Activated CD4-positive, alpha-beta T cell treated with anti-CD3 and anti-CD28 coated beads for 48 hours (primary cell): ENCODE results near the gene LIN7B.

Source experiments
- DNase-seq: peaks from one replicate; pipeline ENCODE4 v3.0.0-alpha.2; 2020

LIN7B gene

GRCh38 chr19:49097453-49098288 lies 16.5 kb upstream of the LIN7B start:
- peak; percentile 80 for DNase-seq

- no peak for DNase-seq
Measured at GRCh38 chr19:49098795-49099194, 15.4 kb upstream of the LIN7B start.

DNA sequence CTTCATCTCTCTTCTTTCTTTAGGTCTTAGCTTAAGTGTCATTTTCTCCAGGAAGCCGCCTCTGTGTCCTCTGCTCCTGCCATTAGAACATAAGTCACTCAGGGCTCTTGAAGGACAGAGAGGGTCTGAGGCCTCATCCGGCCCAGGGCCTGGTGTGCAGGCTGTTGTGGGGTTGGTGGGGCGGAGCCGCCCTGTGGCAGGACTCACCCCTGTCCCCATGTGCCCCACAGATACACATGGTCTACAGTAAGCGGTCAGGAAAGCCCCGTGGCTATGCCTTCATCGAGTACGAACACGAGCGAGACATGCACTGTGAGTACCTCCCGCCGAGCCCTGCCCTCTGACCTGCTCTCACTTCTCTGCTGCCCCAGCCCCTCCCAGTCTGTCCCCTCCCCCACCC lies 13.0 kb upstream of the LIN7B start:
- no peak for DNase-seq

DNA sequence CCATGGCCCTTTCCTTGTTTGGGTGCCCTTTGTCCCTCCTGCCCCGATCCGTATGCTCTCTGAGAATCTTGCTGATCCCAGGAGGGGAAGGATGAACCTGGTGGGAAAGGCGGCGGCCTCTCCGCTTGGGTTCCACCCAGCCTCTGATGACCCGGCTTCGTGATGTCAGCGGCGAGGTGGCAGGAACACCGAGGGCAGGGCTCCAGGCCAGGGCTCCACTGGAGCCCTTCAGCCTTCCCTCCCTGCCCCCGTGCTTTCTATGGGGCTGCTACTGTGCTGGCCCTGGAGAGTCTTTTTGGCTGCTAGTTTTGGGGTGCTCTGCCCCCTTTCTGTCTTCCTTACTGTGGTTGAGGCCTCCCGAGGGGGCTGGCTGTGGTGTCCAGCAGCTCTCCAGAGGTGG lies 11.9 kb upstream of the LIN7B start:
- no peak for DNase-seq

DNA sequence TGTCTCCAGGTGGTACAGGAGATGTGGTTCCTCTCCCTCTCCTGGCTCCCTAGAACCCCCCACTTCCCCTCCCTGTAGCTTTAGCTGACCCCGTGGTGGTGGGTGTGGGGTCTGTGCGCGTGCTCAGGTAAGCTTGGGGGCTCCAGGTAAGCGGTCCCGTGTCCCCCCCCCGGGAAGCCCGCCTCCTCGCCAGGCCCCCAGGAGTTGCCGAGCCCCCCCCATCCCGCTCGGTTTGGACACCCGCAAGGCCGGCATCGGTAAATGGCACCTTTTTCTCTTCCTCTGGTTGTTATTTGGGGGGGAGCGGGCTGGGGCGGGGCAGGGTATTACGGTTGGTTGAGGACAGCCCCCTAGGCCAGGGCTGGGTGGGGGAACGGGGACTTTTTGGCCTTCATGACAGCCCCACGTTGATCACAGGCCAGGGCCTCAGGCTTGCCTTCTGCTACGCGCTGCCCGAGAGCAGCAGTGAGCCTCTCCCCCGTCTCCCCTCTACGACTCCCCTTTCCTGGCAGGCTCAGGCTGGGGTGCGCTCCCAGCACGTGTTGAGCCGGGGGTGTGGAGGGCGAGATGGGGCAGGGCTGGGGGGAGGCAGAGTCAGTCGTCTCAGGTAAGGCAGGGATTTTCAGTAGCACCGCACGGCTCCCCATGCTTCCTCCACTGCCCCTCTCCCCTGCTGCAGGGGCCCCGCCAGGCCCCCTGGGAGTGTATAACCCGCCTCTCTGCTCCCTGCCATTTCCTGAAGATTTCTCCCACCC lies 10.7 kb upstream of the LIN7B start:
- DNase-seq = no peak

DNA sequence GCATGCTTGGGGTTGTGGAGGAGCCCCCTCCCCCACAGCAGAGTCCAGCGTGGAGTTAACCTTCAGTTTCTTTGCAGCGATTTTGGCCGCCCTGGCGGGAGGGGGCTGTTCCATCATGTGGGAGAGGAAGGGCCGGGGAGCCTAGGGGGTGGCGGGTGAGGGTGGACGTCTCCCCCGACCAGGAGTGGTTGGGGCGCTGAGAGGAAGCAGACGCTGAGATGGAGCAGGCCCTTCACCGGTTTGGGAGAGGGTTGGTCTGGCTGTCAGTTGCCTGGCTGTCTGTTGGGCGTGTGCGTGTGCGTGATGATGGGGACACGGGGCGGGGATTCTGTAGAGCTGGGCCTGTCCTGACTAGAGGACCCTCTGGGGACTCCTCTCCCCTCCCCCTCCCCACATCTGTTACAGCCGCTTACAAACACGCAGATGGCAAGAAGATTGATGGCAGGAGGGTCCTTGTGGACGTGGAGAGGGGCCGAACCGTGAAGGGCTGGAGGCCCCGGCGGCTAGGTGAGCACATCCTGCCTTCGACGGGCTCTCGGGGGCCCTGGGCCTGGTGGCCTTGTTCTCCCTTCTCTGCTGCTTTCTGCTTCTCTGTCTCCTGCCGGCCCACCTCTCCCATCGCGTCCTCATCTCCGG lies 9.8 kb upstream of the LIN7B start:
- DNase-seq = no peak

DNA sequence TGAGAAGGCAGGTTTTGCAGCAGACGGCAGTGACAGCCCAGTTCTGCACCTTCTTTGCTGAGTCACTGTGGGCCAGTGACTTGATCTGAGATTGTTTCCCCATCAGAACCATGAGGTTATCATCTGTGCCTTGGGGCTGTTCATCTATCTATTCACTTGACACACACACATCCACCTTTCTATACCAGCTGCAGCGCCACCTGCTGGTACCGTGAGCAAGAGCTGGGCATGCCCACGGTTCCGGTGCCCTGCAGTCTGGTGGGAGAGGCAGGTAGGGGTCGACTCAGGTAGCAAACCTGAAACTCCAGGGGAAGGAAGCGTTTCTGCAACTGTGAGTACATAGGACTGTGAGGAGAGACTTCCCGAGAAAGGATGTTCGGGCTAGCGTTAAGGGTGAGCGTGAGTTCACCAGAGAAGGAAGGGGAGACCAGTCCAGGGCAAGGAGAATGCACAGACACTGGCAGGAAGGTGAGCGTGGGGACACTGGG lies 7.5 kb upstream of the LIN7B start:
- DNase-seq = peak; percentile 81

DNA sequence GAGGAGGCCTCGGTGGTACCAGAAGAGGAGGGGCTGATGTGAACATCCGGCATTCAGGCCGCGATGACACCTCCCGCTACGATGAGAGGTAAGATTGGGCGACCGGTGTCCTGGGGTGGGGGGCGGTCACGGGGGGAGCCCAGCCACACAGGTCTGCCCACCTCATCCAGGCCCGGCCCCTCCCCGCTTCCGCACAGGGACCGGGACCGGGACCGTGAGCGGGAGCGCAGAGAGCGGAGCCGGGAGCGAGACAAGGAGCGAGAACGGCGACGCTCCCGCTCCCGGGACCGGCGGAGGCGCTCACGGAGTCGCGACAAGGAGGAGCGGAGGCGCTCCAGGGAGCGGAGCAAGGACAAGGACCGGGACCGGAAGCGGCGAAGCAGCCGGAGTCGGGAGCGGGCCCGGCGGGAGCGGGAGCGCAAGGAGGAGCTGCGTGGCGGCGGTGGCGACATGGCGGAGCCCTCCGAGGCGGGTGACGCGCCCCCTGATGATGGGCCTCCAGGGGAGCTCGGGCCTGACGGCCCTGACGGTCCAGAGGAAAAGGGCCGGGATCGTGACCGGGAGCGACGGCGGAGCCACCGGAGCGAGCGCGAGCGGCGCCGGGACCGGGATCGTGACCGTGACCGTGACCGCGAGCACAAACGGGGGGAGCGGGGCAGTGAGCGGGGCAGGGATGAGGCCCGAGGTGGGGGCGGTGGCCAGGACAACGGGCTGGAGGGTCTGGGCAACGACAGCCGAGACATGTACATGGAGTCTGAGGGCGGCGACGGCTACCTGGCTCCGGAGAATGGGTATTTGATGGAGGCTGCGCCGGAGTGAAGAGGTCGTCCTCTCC lies 6.3 kb upstream of the LIN7B start:
- DNase-seq = no peak

- no peak for DNase-seq
Measured at GRCh38 chr19:49109051-49109450, 5.1 kb upstream of the LIN7B start.

- no peak for DNase-seq
Measured at GRCh38 chr19:49109569-49110233, 4.5 kb upstream of the LIN7B start.

- DNase-seq = no peak
Measured at GRCh38 chr19:49110567-49110966, 3.6 kb upstream of the LIN7B start.

- DNase-seq = no peak
Measured at GRCh38 chr19:49111218-49111998, 2.8 kb upstream of the LIN7B start.

DNA sequence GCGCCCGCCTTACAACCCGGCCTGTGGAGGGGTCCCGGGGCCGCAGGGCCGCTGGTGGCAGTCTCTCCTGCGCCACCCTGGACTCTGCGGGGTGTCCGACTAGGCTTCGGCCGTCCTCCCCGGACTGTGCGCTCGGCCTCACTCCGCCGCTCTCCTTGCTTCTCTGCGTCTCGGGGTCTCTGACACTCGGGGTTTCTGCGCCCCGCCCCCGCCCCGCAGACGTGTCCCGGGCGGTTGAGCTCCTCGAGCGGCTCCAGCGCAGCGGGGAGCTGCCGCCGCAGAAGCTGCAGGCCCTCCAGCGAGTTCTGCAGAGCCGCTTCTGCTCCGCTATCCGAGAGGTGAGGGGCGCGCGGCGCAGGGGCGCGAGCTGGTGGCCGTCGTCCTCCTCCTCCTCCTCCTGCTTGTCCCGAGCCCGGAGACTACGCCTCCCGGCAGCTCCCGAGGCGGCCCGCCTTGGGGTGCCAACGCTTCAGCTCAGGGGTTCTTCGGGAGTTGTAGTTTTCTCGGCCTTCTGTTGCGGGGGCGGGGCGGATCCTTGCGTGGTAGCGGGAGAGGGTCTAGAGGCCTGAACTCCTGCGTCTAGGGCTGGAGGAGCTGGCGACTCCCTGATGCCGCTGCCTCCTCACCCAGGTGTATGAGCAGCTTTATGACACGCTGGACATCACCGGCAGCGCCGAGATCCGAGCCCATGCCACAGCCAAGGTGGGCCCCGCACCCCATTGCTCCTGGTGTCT lies 627 bp downstream of the LIN7B start:
- DNase-seq = peak; percentile 75

DNA sequence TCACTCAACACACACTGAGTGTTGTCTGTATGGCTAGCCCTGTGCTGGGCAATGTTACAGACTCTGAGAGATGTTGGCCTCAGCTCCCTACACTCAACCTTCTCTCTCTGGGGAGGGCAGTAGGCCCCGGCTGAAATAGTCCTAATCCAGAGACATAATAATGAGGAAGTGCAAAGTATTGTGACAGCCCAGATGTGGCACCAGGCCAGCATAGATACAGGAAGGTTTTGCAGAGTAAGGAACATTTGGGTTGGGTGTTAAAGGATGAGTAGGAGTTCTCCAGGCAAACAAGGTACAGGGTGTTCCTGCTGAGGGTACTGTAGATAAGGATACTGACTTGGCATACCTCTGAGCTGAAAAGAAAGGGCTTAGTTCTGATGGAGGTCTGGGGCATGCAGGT lies 2.4 kb downstream of the LIN7B start:
- DNase-seq = no peak

GRCh38 chr19:49117677-49118564 lies 3.8 kb downstream of the LIN7B start:
- no peak for DNase-seq

GRCh38 chr19:49118565-49119410 lies 4.6 kb downstream of the LIN7B start, which contains the start of gene C19orf73:
Gene C19orf73 (minus strand): TSS chr19:49119143. CDS start chr19:49119022, 121 bp downstream.
- DNase-seq = peak; percentile 97

DNA sequence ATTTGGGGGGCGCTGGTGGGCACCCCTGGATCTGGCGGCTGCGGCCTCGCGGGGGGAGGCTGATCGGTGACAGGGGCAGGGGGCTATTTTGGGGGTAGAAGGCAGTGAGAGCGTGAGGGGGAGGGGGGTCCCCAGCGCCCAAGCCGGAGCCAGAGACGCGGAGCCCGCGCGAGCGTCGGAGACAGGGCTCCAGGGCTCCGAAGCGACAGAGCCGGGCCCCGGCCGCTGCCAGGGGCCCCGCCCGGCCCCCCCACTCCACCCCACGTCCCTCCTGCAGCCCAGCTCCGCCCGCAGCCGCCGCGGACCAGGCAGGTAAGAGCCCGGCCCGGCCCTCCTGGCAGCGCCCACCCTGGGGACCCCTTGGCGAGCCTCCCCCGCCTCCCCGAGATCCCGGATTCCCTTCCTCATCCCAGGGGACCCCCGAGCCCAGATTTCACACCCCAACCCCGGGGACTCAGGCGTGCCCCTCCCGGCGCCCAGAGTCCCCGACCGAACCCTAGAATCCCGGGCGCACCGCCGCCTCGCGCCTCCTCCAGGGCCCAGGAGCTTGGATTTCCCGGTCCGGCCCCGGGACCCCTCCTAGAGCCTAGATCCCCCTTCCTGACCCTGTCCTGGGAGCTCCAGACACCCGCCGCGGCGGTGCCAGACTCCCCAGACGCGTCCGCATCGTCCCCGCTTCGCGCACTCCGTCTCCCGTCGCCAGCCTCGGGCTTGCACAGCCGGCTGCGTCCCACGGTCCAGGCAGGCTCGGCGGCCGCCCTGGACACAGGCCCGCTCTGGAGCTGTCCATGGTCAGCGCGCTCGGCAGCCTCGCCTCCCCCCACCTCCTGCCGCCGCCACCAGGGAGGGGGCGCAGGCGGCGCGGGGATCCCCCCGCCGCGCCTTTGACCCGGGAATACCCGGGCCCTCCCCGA lies 5.5 kb downstream of the LIN7B start, which contains the start of gene PPFIA3:
Gene PPFIA3, plus strand, starts transcription at position 134 of the 914 bp plus-strand sequence. CDS start 8,330 bp downstream, outside the sequence.
- peak; percentile 34 for DNase-seq
